ENCODE data around the gene SGMS1. TPM values are rescaled to one million over a fixed set of nuclear protein-coding genes. Genes with fewer than 3 reads are reported as not detected.

Gene SGMS1
- total RNA-seq, 1 experiment from 2014 or later = 34.5 TPM

DNA sequence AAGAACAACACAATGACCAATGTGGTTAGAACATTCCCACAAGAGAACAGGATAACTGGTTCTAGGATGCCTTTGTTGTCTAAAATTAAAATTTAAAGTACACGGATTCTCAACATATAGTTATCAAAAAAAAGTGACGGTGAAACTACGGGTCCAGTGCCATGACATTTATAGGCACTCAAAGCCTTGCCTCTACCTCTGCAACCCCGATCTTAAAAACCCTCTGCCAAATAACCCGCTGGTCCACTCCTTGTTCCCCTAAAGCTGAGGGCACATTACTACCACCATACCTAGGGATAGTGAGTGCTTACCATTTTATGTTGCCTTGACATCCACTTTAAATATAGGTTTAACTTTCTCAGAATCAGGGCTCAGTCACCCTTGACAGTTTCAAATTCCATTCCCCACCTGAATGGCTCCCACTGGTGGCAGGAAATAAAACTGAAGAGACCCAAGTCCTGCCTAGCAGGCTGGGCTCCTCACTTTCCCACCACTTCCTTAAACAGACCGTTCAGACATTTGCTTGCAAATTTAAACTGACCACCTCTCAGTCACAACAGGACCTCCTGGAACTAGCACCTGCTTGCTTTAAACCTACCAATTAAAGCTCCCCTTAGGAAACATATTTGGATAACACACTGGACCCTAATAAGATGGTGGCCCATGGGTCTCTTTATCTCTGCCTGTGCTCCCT, 202.6 kb downstream of the SGMS1 start:
- BruUV-seq (replicated peaks) = no TSS peak
- peak; percentile 67 for DNase-seq
- H3K4me1 Mint-ChIP-seq (ENCODE audit: low read depth, unreplicated experiment) = peaks cover 32% of the 10 kb centered on the region
- no peaks in the 10 kb centered on the region for H3K27me3 Mint-ChIP-seq (ENCODE audit: unreplicated experiment)
- intact Hi-C loops (cut with micrococcal nuclease; ENCODE audit: unreplicated experiment) = no loop called here
- no peak overlapping the region for H3K4me3 Mint-ChIP-seq (ENCODE audit: low read depth, unreplicated experiment)
- H3K36me3 Mint-ChIP-seq (ENCODE audit: insufficient read depth, unreplicated experiment) = peaks cover 12% of the 10 kb centered on the region
- H3K27ac Mint-ChIP-seq (ENCODE audit: unreplicated experiment) = no peak overlapping the region
- CTCF ChIA-PET = interaction anchor here (1.1 kb wide), 1 partner anchor 53 kb away, joined by 4 read pairs; no protein-coding TSS in a partner anchor
- TF ChIP-seq, protein P1, sequence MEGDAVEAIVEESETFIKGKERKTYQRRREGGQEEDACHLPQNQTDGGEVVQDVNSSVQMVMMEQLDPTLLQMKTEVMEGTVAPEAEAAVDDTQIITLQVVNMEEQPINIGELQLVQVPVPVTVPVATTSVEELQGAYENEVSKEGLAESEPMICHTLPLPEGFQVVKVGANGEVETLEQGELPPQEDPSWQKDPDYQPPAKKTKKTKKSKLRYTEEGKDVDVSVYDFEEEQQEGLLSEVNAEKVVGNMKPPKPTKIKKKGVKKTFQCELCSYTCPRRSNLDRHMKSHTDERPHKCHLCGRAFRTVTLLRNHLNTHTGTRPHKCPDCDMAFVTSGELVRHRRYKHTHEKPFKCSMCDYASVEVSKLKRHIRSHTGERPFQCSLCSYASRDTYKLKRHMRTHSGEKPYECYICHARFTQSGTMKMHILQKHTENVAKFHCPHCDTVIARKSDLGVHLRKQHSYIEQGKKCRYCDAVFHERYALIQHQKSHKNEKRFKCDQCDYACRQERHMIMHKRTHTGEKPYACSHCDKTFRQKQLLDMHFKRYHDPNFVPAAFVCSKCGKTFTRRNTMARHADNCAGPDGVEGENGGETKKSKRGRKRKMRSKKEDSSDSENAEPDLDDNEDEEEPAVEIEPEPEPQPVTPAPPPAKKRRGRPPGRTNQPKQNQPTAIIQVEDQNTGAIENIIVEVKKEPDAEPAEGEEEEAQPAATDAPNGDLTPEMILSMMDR (IDR thresholded peaks at IDR 0.05; ENCODE audit: unreplicated experiment) = peak; percentile 74
- H3K9me3 Mint-ChIP-seq (ENCODE audit: low read depth, unreplicated experiment) = no peaks in the 10 kb centered on the region

DNA sequence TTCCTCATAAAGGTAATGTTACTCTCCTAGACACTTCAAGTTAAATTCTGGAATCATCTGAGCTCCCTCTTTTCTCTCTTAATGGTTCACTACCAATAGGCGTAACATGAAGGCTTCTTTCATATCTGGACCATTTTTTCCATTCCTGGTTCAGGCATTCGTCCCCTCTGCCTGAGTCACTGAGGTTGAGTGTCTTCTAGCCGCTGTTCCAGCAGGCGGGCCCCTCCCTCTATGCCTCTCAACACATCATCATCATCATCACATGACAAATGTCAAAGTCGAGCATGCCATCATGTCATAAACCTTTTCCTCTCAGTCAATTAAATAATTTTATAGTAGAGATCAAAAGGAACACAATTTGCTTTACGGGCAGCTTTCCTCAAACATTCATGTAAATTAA, 203.6 kb downstream of the SGMS1 start:
- no TSS peak for BruUV-seq (replicated peaks)
- intact Hi-C loops (cut with micrococcal nuclease; ENCODE audit: unreplicated experiment) = no loop called here
- H3K27me3 Mint-ChIP-seq (ENCODE audit: unreplicated experiment) = no peaks in the 10 kb centered on the region
- peaks cover 39% of the 10 kb centered on the region for H3K4me1 Mint-ChIP-seq (ENCODE audit: low read depth, unreplicated experiment)
- H3K27ac Mint-ChIP-seq (ENCODE audit: unreplicated experiment) = no peak overlapping the region
- H3K4me3 Mint-ChIP-seq (ENCODE audit: low read depth, unreplicated experiment) = no peak overlapping the region
- no peak for DNase-seq
- CTCF ChIA-PET = interaction anchor here (1.1 kb wide), 1 partner anchor 52 kb away, joined by 4 read pairs; no protein-coding TSS in a partner anchor
- peaks cover 12% of the 10 kb centered on the region for H3K36me3 Mint-ChIP-seq (ENCODE audit: insufficient read depth, unreplicated experiment)
- TF ChIP-seq, protein P1 (IDR thresholded peaks at IDR 0.05; ENCODE audit: unreplicated experiment) = no peak
- no peaks in the 10 kb centered on the region for H3K9me3 Mint-ChIP-seq (ENCODE audit: low read depth, unreplicated experiment)

DNA sequence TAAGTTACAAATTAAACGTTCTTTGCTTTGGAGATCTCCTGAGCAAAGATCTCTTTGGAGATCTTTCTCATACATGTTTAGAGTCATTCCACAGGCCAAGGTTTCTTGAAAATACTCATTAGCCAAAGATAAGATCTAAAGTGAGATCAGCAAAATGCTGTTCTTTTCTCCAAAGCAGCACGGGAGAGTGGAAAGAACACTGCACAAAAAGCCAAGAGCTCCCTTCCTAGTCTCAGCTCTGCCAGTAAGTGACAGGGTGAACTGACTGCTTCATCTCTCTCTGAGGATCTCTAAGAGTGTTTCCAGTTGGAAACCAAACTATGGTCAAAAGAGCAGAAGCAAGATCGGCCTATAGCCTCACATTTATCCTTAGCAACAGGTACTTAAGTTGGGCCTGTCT, 204.0 kb downstream of the SGMS1 start:
- Mint-ChIP-seq H3K27me3 (ENCODE audit: unreplicated experiment) (no peaks in the 10 kb centered on the region), H3K4me1 (ENCODE audit: low read depth, unreplicated experiment) (peaks cover 39% of the 10 kb centered on the region), H3K27ac (ENCODE audit: unreplicated experiment) (no peak overlapping the region), H3K4me3 (ENCODE audit: low read depth, unreplicated experiment) (no peak overlapping the region), H3K36me3 (ENCODE audit: insufficient read depth, unreplicated experiment) (peaks cover 12% of the 10 kb centered on the region), H3K9me3 (ENCODE audit: low read depth, unreplicated experiment) (no peaks in the 10 kb centered on the region)
- DNase-seq = no peak
- TF ChIP-seq, protein P1 (IDR thresholded peaks at IDR 0.05; ENCODE audit: unreplicated experiment) = no peak
- no TSS peak for BruUV-seq (replicated peaks)
- intact Hi-C loops (cut with micrococcal nuclease; ENCODE audit: unreplicated experiment) = loop anchor here (5.0 kb wide), 4 partner anchors 52 to 203 kb away; partner anchors contain the start of gene SGMS1
- CTCF ChIA-PET = interaction anchor here (0.6 to 1.1 kb wide), 2 partner anchors 31 to 52 kb away, joined by 3 to 4 read pairs; no protein-coding TSS in a partner anchor

DNA sequence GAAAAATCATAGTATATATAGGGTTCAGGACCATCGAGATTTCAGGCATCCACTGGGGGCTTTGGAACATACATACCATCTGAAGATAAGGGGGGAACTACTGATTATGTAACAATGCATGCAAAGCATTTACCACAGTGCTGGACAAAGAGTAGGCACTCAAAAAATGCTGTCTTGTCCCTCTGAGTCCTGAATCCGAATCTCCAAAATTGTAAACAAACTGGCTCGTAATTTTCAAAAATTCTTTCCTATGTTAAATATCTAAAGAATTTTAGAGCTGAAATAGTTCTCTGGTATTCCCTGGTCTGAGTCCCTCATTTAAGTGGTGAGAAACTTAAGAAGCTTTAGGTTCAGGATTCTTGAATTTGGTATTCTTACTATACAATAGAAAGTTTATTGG, 204.7 kb downstream of the SGMS1 start:
- Mint-ChIP-seq H3K4me1 (ENCODE audit: low read depth, unreplicated experiment) (peaks cover 39% of the 10 kb centered on the region), H3K36me3 (ENCODE audit: insufficient read depth, unreplicated experiment) (peaks cover 12% of the 10 kb centered on the region), H3K27ac (ENCODE audit: unreplicated experiment) (no peak overlapping the region), H3K9me3 (ENCODE audit: low read depth, unreplicated experiment) (no peaks in the 10 kb centered on the region), H3K27me3 (ENCODE audit: unreplicated experiment) (no peaks in the 10 kb centered on the region), H3K4me3 (ENCODE audit: low read depth, unreplicated experiment) (peak overlapping the region; percentile 80)
- no peak for DNase-seq
- intact Hi-C loops (cut with micrococcal nuclease; ENCODE audit: unreplicated experiment) = loop anchor here (5.0 kb wide), 4 partner anchors 52 to 203 kb away; partner anchors contain the start of gene SGMS1
- TF ChIP-seq, protein P1 (IDR thresholded peaks at IDR 0.05; ENCODE audit: unreplicated experiment) = no peak
- no TSS peak for BruUV-seq (replicated peaks)
- CTCF ChIA-PET = no interaction called here
